Keratinocyte (primary cell): ENCODE data around the gene POU3F1. TPM values are rescaled to one million over a fixed set of nuclear protein-coding genes. Genes with fewer than 3 reads are reported as not detected.

ENCODE experiments used
- DNase-seq: peaks from one replicate; pipeline ENCODE4 v3.0.0-alpha.2; 2011; ENCODE audit warnings: low read depth, missing footprints, low spot score
- FAIRE-seq: peaks from 2 replicates; lab custom pipeline; 2011; peaks lifted over from hg19 to GRCh38; lab: Jason Lieb, UNC
- H2AFZ ChIP-seq: 2 replicates; pipeline ENCODE4 v1.6.0; 2012; ENCODE audit warnings: low read length, control low read depth, inconsistent platforms; ENCODE audit not compliant: control insufficient read depth
- H3K27ac ChIP-seq: 2 replicates; pipeline ENCODE4 v1.5.1; 2011; ENCODE audit warnings: low read length; ENCODE audit not compliant: control insufficient read depth, insufficient read depth
- H3K27me3 ChIP-seq: 3 replicates; pipeline ENCODE4 v1.6.0; 2011; ENCODE audit warnings: low read length; ENCODE audit not compliant: control insufficient read depth, insufficient read depth; ENCODE audit errors: extremely low read depth
- H3K36me3 ChIP-seq, 2 experiments: 2 replicates in 1 of 2; 3 replicates in 1 of 2; pipeline ENCODE4 v1.5.1; 2011; ENCODE audit warnings: low read length in 2 of 2, mild to moderate bottlenecking in 1 of 2; ENCODE audit not compliant: control insufficient read depth in 2 of 2, insufficient read depth in 2 of 2; ENCODE audit errors: extremely low read depth in 1 of 2
- H3K4me1 ChIP-seq: 3 replicates; pipeline ENCODE4 v1.5.1; 2011; ENCODE audit warnings: low read length; ENCODE audit not compliant: control insufficient read depth, insufficient read depth; ENCODE audit errors: extremely low read depth
- H3K4me2 ChIP-seq: 3 replicates; pipeline ENCODE4 v1.6.0; 2011; ENCODE audit warnings: low read depth, low read length; ENCODE audit not compliant: control insufficient read depth, insufficient read depth; ENCODE audit errors: extremely low read depth
- H3K4me3 ChIP-seq, 3 experiments: fragments of 200-600 bp in 1 of 3; sonication (generic) in 1 of 3; 2 replicates in 2 of 3; 3 replicates in 1 of 3; pipeline ENCODE4 v1.5.1; 2011 to 2016; ENCODE audit warnings: low read length in 3 of 3, mild to moderate bottlenecking in 3 of 3, control low read depth in 2 of 3, inconsistent platforms in 1 of 3, low read depth in 1 of 3, mixed read lengths in 1 of 3, mixed run types in 1 of 3, moderate library complexity in 1 of 3; ENCODE audit not compliant: control insufficient read depth in 2 of 3, insufficient read depth in 2 of 3; ENCODE audit errors: extremely low read depth in 1 of 3
- H3K79me2 ChIP-seq: 2 replicates; pipeline ENCODE4 v1.6.0; 2012; ENCODE audit warnings: low read length; ENCODE audit not compliant: control insufficient read depth, insufficient read depth
- H3K9ac ChIP-seq: 3 replicates; pipeline ENCODE4 v1.6.0; 2011; ENCODE audit warnings: low read length; ENCODE audit not compliant: control insufficient read depth, insufficient read depth; ENCODE audit errors: extremely low read depth
- H3K9me1 ChIP-seq: 3 replicates; pipeline ENCODE4 v1.6.0; 2011; ENCODE audit warnings: low read length; ENCODE audit not compliant: control insufficient read depth, insufficient read depth; ENCODE audit errors: extremely low read depth
- H3K9me3 ChIP-seq: 2 replicates; pipeline ENCODE4 v1.5.1; 2012; ENCODE audit warnings: low read depth, low read length; ENCODE audit not compliant: control insufficient read depth
- H4K20me1 ChIP-seq: 3 replicates; pipeline ENCODE4 v1.6.0; 2011; ENCODE audit warnings: low read length; ENCODE audit not compliant: control insufficient read depth, insufficient read depth; ENCODE audit errors: extremely low read depth
- EZH2 ChIP-seq: IDR thresholded peaks from one replicate; pipeline ENCODE4 v1.6.1; 2012; ENCODE audit warnings: inconsistent platforms, mild to moderate bottlenecking, low read length, moderate library complexity
- dilution Hi-C: fragments of 300-500 bp; cut with MboI; formaldehyde crosslinking; loops from one replicate; pipeline ENCODE4 v1.7.0; 2020; ENCODE audit warnings: low sequenced_read_pairs; ENCODE audit not compliant: extremely low pct_ligation_motif_present
- polyA plus RNA-seq, 5 experiments: library from polyadenylated mRNA; depleted of rRNA in 3 of 5; stranded (reverse) in 3 of 5; stranded (forward) in 1 of 5; unstranded in 1 of 5; fragments of >200 nt; gene quantifications; 1 replicate in 1 of 5; 2 replicates in 3 of 5; 3 replicates in 1 of 5; pipeline versions ENCODE4 v1.2.1 to v1.2.3, GENCODE V29; 2011 to 2012; ENCODE audit warnings: missing spikeins in 2 of 5, low read depth in 1 of 5, low replicate concordance in 1 of 5
- TF ChIP-seq, protein P1 (sequence below), 3 experiments: IDR thresholded peaks in 1 of 3; conservative IDR thresholded peaks in 1 of 3; optimal IDR thresholded peaks in 1 of 3; 2 replicates in 2 of 3; 3 replicates in 1 of 3; pipeline versions ENCODE3 to v1.5.1; 2011; ENCODE audit warnings: low read length in 3 of 3, mild to moderate bottlenecking in 3 of 3, moderate library complexity in 2 of 3, control low read depth in 1 of 3, inconsistent platforms in 1 of 3; ENCODE audit not compliant: insufficient read depth in 2 of 3; ENCODE audit errors: extremely low read depth in 1 of 3

Gene POU3F1
- polyA plus RNA-seq, 1 donor (not counting 4 experiments of a cell fraction or from before 2014, with no cell fraction given) = 0.59 TPM

GRCh38 chr1:37998913-37999429, 47.6 kb downstream of the POU3F1 start:
- no peaks in the 10 kb centered on the region for H4K20me1 ChIP-seq
- FAIRE-seq (no peak), DNase-seq (no peak)
- no peak overlapping the region for H2AFZ ChIP-seq
- peaks cover 44% of the 10 kb centered on the region for H3K79me2 ChIP-seq
- peak overlapping the region; percentile 90 for H3K27ac ChIP-seq
- H3K9ac ChIP-seq = peak overlapping the region; percentile 68
- no peaks in the 10 kb centered on the region for H3K9me3 ChIP-seq
- TF ChIP-seq EZH2 = no peak
- TF ChIP-seq, protein P1, sequence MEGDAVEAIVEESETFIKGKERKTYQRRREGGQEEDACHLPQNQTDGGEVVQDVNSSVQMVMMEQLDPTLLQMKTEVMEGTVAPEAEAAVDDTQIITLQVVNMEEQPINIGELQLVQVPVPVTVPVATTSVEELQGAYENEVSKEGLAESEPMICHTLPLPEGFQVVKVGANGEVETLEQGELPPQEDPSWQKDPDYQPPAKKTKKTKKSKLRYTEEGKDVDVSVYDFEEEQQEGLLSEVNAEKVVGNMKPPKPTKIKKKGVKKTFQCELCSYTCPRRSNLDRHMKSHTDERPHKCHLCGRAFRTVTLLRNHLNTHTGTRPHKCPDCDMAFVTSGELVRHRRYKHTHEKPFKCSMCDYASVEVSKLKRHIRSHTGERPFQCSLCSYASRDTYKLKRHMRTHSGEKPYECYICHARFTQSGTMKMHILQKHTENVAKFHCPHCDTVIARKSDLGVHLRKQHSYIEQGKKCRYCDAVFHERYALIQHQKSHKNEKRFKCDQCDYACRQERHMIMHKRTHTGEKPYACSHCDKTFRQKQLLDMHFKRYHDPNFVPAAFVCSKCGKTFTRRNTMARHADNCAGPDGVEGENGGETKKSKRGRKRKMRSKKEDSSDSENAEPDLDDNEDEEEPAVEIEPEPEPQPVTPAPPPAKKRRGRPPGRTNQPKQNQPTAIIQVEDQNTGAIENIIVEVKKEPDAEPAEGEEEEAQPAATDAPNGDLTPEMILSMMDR (optimal IDR thresholded peaks at IDR 0.05 in 1 of 3, IDR thresholded peaks at IDR 0.05 in 1 of 3, conservative IDR thresholded peaks at IDR 0.05 in 1 of 3; ENCODE audit: extremely low read depth in 1 of 3, insufficient read depth in 2 of 3, low read length in 3 of 3) = no peak
- H3K4me2 ChIP-seq = peak overlapping the region; percentile 89
- dilution Hi-C loops = no loop called here
- no peaks in the 10 kb centered on the region for H3K27me3 ChIP-seq
- H3K9me1 ChIP-seq = peaks cover 3% of the 10 kb centered on the region
- H3K4me1 ChIP-seq = peaks cover 51% of the 10 kb centered on the region
- no peak overlapping the region for H3K4me3 ChIP-seq
- H3K36me3 ChIP-seq = peaks cover 14 to 28% of the 10 kb centered on the region in 2 experiments

- peaks cover 37% of the 10 kb centered on the region for H3K79me2 ChIP-seq
- H3K9me1 ChIP-seq = no peaks in the 10 kb centered on the region
- peaks cover 14 to 26% of the 10 kb centered on the region in 2 experiments for H3K36me3 ChIP-seq
- H3K27me3 ChIP-seq = no peaks in the 10 kb centered on the region
- no peak overlapping the region for H2AFZ ChIP-seq
- no peak overlapping the region for H3K4me2 ChIP-seq
- TF ChIP-seq, protein P1 (optimal IDR thresholded peaks at IDR 0.05 in 1 of 3, IDR thresholded peaks at IDR 0.05 in 1 of 3, conservative IDR thresholded peaks at IDR 0.05 in 1 of 3; ENCODE audit: extremely low read depth in 1 of 3, insufficient read depth in 2 of 3, low read length in 3 of 3) = no peak
- no peak for TF ChIP-seq EZH2
- no peak for DNase-seq
- no peak overlapping the region for H3K27ac ChIP-seq
- H3K9me3 ChIP-seq = no peaks in the 10 kb centered on the region
- dilution Hi-C loops = no loop called here
- FAIRE-seq = no peak
- H3K9ac ChIP-seq = no peak overlapping the region
- peaks cover 44% of the 10 kb centered on the region for H3K4me1 ChIP-seq
- no peak overlapping the region for H3K4me3 ChIP-seq
- H4K20me1 ChIP-seq = no peaks in the 10 kb centered on the region
Measured at GRCh38 chr1:37998089-37998808, 48.3 kb downstream of the POU3F1 start.
